Measurements from ENCODE around the gene TNFRSF6B. TPM values are rescaled to one million over a fixed set of nuclear protein-coding genes. Genes with fewer than 3 reads are reported as not detected.

The TNFRSF6B gene
- total RNA-seq, 1 donor from 2014 or later, result 2.8 TPM

- peak overlapping the region; percentile 83 for H3K9ac ChIP-seq (ENCODE audit: low read length)
- peak overlapping the region; percentile 73 for H3K4me3 Mint-ChIP-seq (ENCODE audit: unreplicated experiment)
Measured at GRCh38 chr20:63741676-63742380, 45.4 kb downstream of the TNFRSF6B start.

GRCh38 chr20:63742381-63743024 is 46.1 kb downstream of the TNFRSF6B start:
- Mint-ChIP-seq H3K27ac (ENCODE audit: unreplicated experiment) (no peak overlapping the region), H3K9me3 (ENCODE audit: unreplicated experiment) (no peaks in the 10 kb centered on the region), H3K4me3 (ENCODE audit: unreplicated experiment) (no peak overlapping the region), H3K36me3 (ENCODE audit: low read depth, unreplicated experiment) (peaks cover 4% of the 10 kb centered on the region), H3K27me3 (ENCODE audit: low read depth, unreplicated experiment) (no peaks in the 10 kb centered on the region), H3K4me1 (ENCODE audit: low read depth, unreplicated experiment) (no peaks in the 10 kb centered on the region)
- Histone ChIP-seq H3K9me3 (ENCODE audit: insufficient read depth, low read depth, low read length) (no peaks in the 10 kb centered on the region), H3K9ac (ENCODE audit: low read length) (no peak overlapping the region), H3K27me3 (ENCODE audit: insufficient read depth, low read length) (no peaks in the 10 kb centered on the region), H3K4me3 (ENCODE audit: insufficient read depth, low read depth, low read length) (no peak overlapping the region), H3K36me3 (ENCODE audit: insufficient read depth, low read length) (no peaks in the 10 kb centered on the region), H3K79me2 (ENCODE audit: insufficient read depth, low read length) (peaks cover 8% of the 10 kb centered on the region), H2AFZ (ENCODE audit: low read depth, low read length) (no peak overlapping the region), H4K20me1 (ENCODE audit: insufficient read depth, low read length) (peaks cover 21% of the 10 kb centered on the region), H3K4me2 (ENCODE audit: low read length) (no peak overlapping the region), H3K27ac (ENCODE audit: low read depth, low read length) (no peak overlapping the region), H3K4me1 (ENCODE audit: insufficient read depth, low read length) (peaks cover 15% of the 10 kb centered on the region)
- no peak for TF ChIP-seq CTCF (IDR thresholded peaks at IDR 0.05; ENCODE audit: insufficient read depth, low read depth, low read length)
- TF ChIP-seq EZH2 (IDR thresholded peaks at IDR 0.05; ENCODE audit: insufficient read depth, low read length), result no peak
- DNase-seq (ENCODE audit: low read depth) (no peak), FAIRE-seq (no peak)

More at GRCh38 chr20:63741676-63742380, 45.4 kb downstream of the TNFRSF6B start:
- H3K4me1 Mint-ChIP-seq (ENCODE audit: low read depth, unreplicated experiment), result no peaks in the 10 kb centered on the region
- H3K27ac Mint-ChIP-seq (ENCODE audit: unreplicated experiment), result no peak overlapping the region
- H3K36me3 ChIP-seq (ENCODE audit: insufficient read depth, low read length), result no peaks in the 10 kb centered on the region
- no peak overlapping the region for H2AFZ ChIP-seq (ENCODE audit: low read depth, low read length)
- TF ChIP-seq CTCF (IDR thresholded peaks at IDR 0.05; ENCODE audit: insufficient read depth, low read depth, low read length) (no peak), EZH2 (IDR thresholded peaks at IDR 0.05; ENCODE audit: insufficient read depth, low read length) (no peak)
- DNase-seq (ENCODE audit: low read depth) (no peak), FAIRE-seq (no peak)
- H3K4me2 ChIP-seq (ENCODE audit: low read length), result peak overlapping the region; percentile 98
- no peaks in the 10 kb centered on the region for H3K9me3 Mint-ChIP-seq (ENCODE audit: unreplicated experiment)
- no peaks in the 10 kb centered on the region for H3K9me3 ChIP-seq (ENCODE audit: insufficient read depth, low read depth, low read length)
- H3K79me2 ChIP-seq (ENCODE audit: insufficient read depth, low read length), result peaks cover 8% of the 10 kb centered on the region
- H3K27me3 Mint-ChIP-seq (ENCODE audit: low read depth, unreplicated experiment), result no peaks in the 10 kb centered on the region
- no peaks in the 10 kb centered on the region for H3K27me3 ChIP-seq (ENCODE audit: insufficient read depth, low read length)
- H4K20me1 ChIP-seq (ENCODE audit: insufficient read depth, low read length), result peaks cover 27% of the 10 kb centered on the region
- no peak overlapping the region for H3K4me3 ChIP-seq (ENCODE audit: insufficient read depth, low read depth, low read length)
- peaks cover 15% of the 10 kb centered on the region for H3K4me1 ChIP-seq (ENCODE audit: insufficient read depth, low read length)
- H3K36me3 Mint-ChIP-seq (ENCODE audit: low read depth, unreplicated experiment), result peaks cover 4% of the 10 kb centered on the region
- no peak overlapping the region for H3K27ac ChIP-seq (ENCODE audit: low read depth, low read length)

Measured in astrocyte (in vitro differentiated cells and primary cell).